ENCODE data around the gene TBCD. TPM values are rescaled to one million over a fixed set of nuclear protein-coding genes. Genes with fewer than 3 reads are reported as not detected.

TBCD gene
- total RNA-seq, 1 donor from 2014 or later, result 31.8 TPM

DNA sequence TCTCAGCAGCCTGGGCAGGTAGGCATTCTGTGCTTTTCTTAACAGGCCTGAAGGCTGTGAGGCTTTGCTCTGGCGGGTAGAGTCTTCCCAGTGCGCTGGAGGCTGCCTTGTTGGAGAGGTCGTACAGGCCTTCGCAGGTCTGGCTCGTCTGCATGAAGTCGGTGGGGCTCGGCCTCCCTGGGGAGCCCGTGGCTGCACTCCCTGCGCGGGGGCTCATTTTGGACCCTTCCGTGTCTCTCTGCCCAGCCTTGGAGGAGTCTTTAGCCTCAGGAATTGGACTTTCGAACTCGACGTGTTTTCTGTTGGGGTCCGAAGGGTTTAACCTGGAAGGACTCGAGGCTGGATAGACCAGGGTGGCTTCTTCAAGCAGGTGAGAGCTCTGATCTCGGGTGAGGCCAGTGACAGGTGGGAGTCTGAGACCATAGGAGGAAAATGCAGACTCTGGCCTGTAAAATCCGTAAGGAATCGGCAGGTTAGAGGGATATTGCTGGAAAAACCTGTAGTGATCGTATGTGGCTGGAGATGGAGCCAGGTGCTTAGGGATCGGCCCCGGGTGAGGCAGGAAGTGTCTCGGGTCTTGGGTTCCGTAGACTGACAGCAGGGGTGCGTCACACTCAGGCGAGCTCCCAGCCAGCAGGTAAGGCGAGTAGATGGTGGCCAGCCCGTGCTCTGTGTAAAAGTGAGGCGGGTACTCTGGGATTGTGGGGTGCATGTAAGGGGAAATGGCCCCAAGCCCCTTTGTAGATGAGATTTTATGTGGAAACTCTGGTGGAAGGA is 79.4 kb downstream of the TBCD start:
- Histone ChIP-seq H3K4me1 (ENCODE audit: insufficient read depth, low read length) (no peaks in the 10 kb centered on the region), H3K27me3 (ENCODE audit: insufficient read depth, low read length) (no peaks in the 10 kb centered on the region), H3K9ac (ENCODE audit: low read length) (no peak overlapping the region), H2AFZ (ENCODE audit: low read depth, low read length) (no peak overlapping the region), H4K20me1 (ENCODE audit: insufficient read depth, low read length) (peaks cover 8% of the 10 kb centered on the region), H3K79me2 (ENCODE audit: insufficient read depth, low read length) (no peaks in the 10 kb centered on the region), H3K27ac (ENCODE audit: low read depth, low read length) (no peak overlapping the region), H3K4me3 (ENCODE audit: insufficient read depth, low read depth, low read length) (no peak overlapping the region), H3K36me3 (ENCODE audit: insufficient read depth, low read length) (no peaks in the 10 kb centered on the region), H3K4me2 (ENCODE audit: low read length) (no peak overlapping the region), H3K9me3 (ENCODE audit: insufficient read depth, low read depth, low read length) (no peaks in the 10 kb centered on the region)
- Mint-ChIP-seq H3K4me1 (ENCODE audit: low read depth, unreplicated experiment) (peaks cover 4% of the 10 kb centered on the region), H3K36me3 (ENCODE audit: low read depth, unreplicated experiment) (peaks cover 15% of the 10 kb centered on the region), H3K27me3 (ENCODE audit: low read depth, unreplicated experiment) (peaks cover 2% of the 10 kb centered on the region), H3K27ac (ENCODE audit: unreplicated experiment) (no peak overlapping the region), H3K9me3 (ENCODE audit: unreplicated experiment) (no peaks in the 10 kb centered on the region), H3K4me3 (ENCODE audit: unreplicated experiment) (no peak overlapping the region)
- TF ChIP-seq EZH2 (IDR thresholded peaks at IDR 0.05; ENCODE audit: insufficient read depth, low read length), result no peak
- TF ChIP-seq, protein P1, sequence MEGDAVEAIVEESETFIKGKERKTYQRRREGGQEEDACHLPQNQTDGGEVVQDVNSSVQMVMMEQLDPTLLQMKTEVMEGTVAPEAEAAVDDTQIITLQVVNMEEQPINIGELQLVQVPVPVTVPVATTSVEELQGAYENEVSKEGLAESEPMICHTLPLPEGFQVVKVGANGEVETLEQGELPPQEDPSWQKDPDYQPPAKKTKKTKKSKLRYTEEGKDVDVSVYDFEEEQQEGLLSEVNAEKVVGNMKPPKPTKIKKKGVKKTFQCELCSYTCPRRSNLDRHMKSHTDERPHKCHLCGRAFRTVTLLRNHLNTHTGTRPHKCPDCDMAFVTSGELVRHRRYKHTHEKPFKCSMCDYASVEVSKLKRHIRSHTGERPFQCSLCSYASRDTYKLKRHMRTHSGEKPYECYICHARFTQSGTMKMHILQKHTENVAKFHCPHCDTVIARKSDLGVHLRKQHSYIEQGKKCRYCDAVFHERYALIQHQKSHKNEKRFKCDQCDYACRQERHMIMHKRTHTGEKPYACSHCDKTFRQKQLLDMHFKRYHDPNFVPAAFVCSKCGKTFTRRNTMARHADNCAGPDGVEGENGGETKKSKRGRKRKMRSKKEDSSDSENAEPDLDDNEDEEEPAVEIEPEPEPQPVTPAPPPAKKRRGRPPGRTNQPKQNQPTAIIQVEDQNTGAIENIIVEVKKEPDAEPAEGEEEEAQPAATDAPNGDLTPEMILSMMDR (IDR thresholded peaks at IDR 0.05; ENCODE audit: insufficient read depth, low read depth, low read length), result no peak
- no peak for FAIRE-seq
- no peak for DNase-seq (ENCODE audit: low read depth)

DNA sequence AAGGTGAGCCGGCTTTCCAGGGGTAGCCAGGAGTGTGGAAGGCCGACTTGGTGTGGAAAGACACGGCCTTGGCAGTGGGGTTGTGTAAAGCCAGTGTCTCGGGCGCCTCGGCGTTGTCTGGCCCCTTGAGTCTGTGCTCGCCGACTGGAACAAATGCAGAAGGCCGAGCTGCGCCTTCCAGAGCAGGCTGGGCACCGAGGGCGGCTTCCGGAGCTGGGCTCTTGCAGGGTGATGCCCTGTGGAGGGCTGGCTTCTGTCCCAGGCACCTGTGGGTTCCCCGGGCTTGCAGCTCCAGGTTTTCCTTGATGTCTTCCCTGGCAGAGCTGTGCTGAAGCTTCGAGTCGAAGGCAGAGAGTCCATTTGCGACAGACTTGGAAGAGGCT is 79.9 kb downstream of the TBCD start:
- Histone ChIP-seq H3K9me3 (ENCODE audit: insufficient read depth, low read depth, low read length) (no peaks in the 10 kb centered on the region), H4K20me1 (ENCODE audit: insufficient read depth, low read length) (peaks cover 8% of the 10 kb centered on the region), H3K9ac (ENCODE audit: low read length) (no peak overlapping the region), H2AFZ (ENCODE audit: low read depth, low read length) (no peak overlapping the region), H3K27ac (ENCODE audit: low read depth, low read length) (no peak overlapping the region), H3K4me2 (ENCODE audit: low read length) (no peak overlapping the region), H3K79me2 (ENCODE audit: insufficient read depth, low read length) (no peaks in the 10 kb centered on the region), H3K4me3 (ENCODE audit: insufficient read depth, low read depth, low read length) (no peak overlapping the region), H3K27me3 (ENCODE audit: insufficient read depth, low read length) (no peaks in the 10 kb centered on the region), H3K36me3 (ENCODE audit: insufficient read depth, low read length) (no peaks in the 10 kb centered on the region), H3K4me1 (ENCODE audit: insufficient read depth, low read length) (no peaks in the 10 kb centered on the region)
- H3K4me3 Mint-ChIP-seq (ENCODE audit: unreplicated experiment), result no peak overlapping the region
- no peak for DNase-seq (ENCODE audit: low read depth)
- FAIRE-seq, result no peak
- peaks cover 2% of the 10 kb centered on the region for H3K27me3 Mint-ChIP-seq (ENCODE audit: low read depth, unreplicated experiment)
- peaks cover 15% of the 10 kb centered on the region for H3K36me3 Mint-ChIP-seq (ENCODE audit: low read depth, unreplicated experiment)
- peaks cover 6% of the 10 kb centered on the region for H3K4me1 Mint-ChIP-seq (ENCODE audit: low read depth, unreplicated experiment)
- H3K27ac Mint-ChIP-seq (ENCODE audit: unreplicated experiment), result no peak overlapping the region
- no peaks in the 10 kb centered on the region for H3K9me3 Mint-ChIP-seq (ENCODE audit: unreplicated experiment)
- TF ChIP-seq, protein P1 (IDR thresholded peaks at IDR 0.05; ENCODE audit: insufficient read depth, low read depth, low read length), result no peak
- no peak for TF ChIP-seq EZH2 (IDR thresholded peaks at IDR 0.05; ENCODE audit: insufficient read depth, low read length)

- Mint-ChIP-seq H3K27ac (ENCODE audit: unreplicated experiment) (no peak overlapping the region), H3K4me3 (ENCODE audit: unreplicated experiment) (no peak overlapping the region), H3K36me3 (ENCODE audit: low read depth, unreplicated experiment) (peaks cover 15% of the 10 kb centered on the region), H3K4me1 (ENCODE audit: low read depth, unreplicated experiment) (peaks cover 7% of the 10 kb centered on the region), H3K27me3 (ENCODE audit: low read depth, unreplicated experiment) (peaks cover 2% of the 10 kb centered on the region), H3K9me3 (ENCODE audit: unreplicated experiment) (no peaks in the 10 kb centered on the region)
- Histone ChIP-seq H3K36me3 (ENCODE audit: insufficient read depth, low read length) (no peaks in the 10 kb centered on the region), H3K4me1 (ENCODE audit: insufficient read depth, low read length) (no peaks in the 10 kb centered on the region), H3K27me3 (ENCODE audit: insufficient read depth, low read length) (no peaks in the 10 kb centered on the region), H3K4me2 (ENCODE audit: low read length) (no peak overlapping the region), H3K9ac (ENCODE audit: low read length) (no peak overlapping the region), H3K4me3 (ENCODE audit: insufficient read depth, low read depth, low read length) (no peak overlapping the region), H2AFZ (ENCODE audit: low read depth, low read length) (no peak overlapping the region), H3K27ac (ENCODE audit: low read depth, low read length) (no peak overlapping the region), H4K20me1 (ENCODE audit: insufficient read depth, low read length) (peaks cover 4% of the 10 kb centered on the region), H3K9me3 (ENCODE audit: insufficient read depth, low read depth, low read length) (no peaks in the 10 kb centered on the region), H3K79me2 (ENCODE audit: insufficient read depth, low read length) (no peaks in the 10 kb centered on the region)
- no peak for DNase-seq (ENCODE audit: low read depth)
- no peak for TF ChIP-seq EZH2 (IDR thresholded peaks at IDR 0.05; ENCODE audit: insufficient read depth, low read length)
- TF ChIP-seq, protein P1 (IDR thresholded peaks at IDR 0.05; ENCODE audit: insufficient read depth, low read depth, low read length), result no peak
- FAIRE-seq, result no peak
Measured at GRCh38 chr17:82832411-82832810, 80.5 kb downstream of the TBCD start.
